HEK293 (cell line): ENCODE measurements around the gene LRBA.

Experiments used
- CTCF ChIA-PET: fragments of 350-600 bp; formaldehyde crosslinking; extraction: SDS; loops from one replicate; lab custom pipeline; 2021; ENCODE audit warnings: antibody characterized with exemption; lab: Yijun Ruan, JAX
- POLR2A ChIA-PET: fragments of 300-600 bp; formaldehyde crosslinking; extraction: SDS; loops from one replicate; lab custom pipeline; 2020; ENCODE audit warnings: antibody characterized with exemption, inconsistent platforms; lab: Yijun Ruan, JAX
- H3K27ac ChIP-seq: fragments of 200-500 bp; sonication (Bioruptor generic); 2 replicates; pipeline ENCODE4 v1.5.1; 2014; ENCODE audit warnings: low read depth, low read length, control low read depth, inconsistent platforms; ENCODE audit errors: extremely low read depth
- H3K36me3 ChIP-seq, 2 experiments: fragments of 200-500 bp in 1 of 2; sonication (Bioruptor generic) in 1 of 2; 1 replicate in 1 of 2; 2 replicates in 1 of 2; pipeline ENCODE4 v1.5.1; 2014 to 2017; ENCODE audit warnings: inconsistent platforms in 2 of 2, low read length in 2 of 2; ENCODE audit not compliant: control insufficient read depth in 2 of 2, insufficient read depth in 1 of 2
- H3K4me1 ChIP-seq: fragments of 200-500 bp; sonication (Bioruptor generic); 2 replicates; pipeline ENCODE4 v1.5.1; 2014; ENCODE audit warnings: mild to moderate bottlenecking, low read length, inconsistent platforms; ENCODE audit not compliant: control insufficient read depth, insufficient read depth
- H3K4me3 ChIP-seq: 2 replicates; pipeline ENCODE4 v1.5.1; 2011; ENCODE audit warnings: low read depth, mild to moderate bottlenecking, control low read depth, low read length, moderate library complexity
- H3K9me3 ChIP-seq: fragments of 200-500 bp; sonication (Bioruptor generic); 2 replicates; pipeline ENCODE4 v1.5.1; 2014; ENCODE audit warnings: low read depth, low read length, inconsistent platforms; ENCODE audit not compliant: control insufficient read depth, insufficient read depth
- EGR2 ChIP-seq: fragments of 450-650 bp; formaldehyde crosslinking; IDR thresholded peaks from 2 replicates; pipeline ENCODE4 v1.5.1; 2016; ENCODE audit warnings: low read depth, missing biosample characterization, missing genetic modification characterization
- IKZF3 ChIP-seq: fragments of 450-650 bp; IDR thresholded peaks from 2 replicates; pipeline ENCODE4 v1.5.0; 2018; ENCODE audit warnings: missing biosample characterization, mild to moderate bottlenecking, missing genetic modification characterization, moderate library complexity
- ZBTB11 ChIP-seq: fragments of 450-650 bp; formaldehyde crosslinking; conservative IDR thresholded peaks from 2 replicates; pipeline ENCODE4 v1.5.1; 2016; ENCODE audit warnings: low read depth, missing biosample characterization, missing genetic modification characterization
- ZFHX2 ChIP-seq: fragments of 450-650 bp; formaldehyde crosslinking; conservative IDR thresholded peaks from 2 replicates; pipeline ENCODE4 v1.5.1; 2016; ENCODE audit warnings: missing biosample characterization, missing genetic modification characterization
- ZFP69B ChIP-seq: fragments of 450-650 bp; formaldehyde crosslinking; IDR thresholded peaks from 2 replicates; pipeline ENCODE4 v1.5.1; 2016; ENCODE audit warnings: missing biosample characterization, missing genetic modification characterization
- ZNF133 ChIP-seq: fragments of 450-650 bp; formaldehyde crosslinking; IDR thresholded peaks from 2 replicates; pipeline ENCODE4 v1.5.1; 2016; ENCODE audit warnings: missing biosample characterization, missing genetic modification characterization
- ZNF184 ChIP-seq: fragments of 450-650 bp; IDR thresholded peaks from 2 replicates; pipeline ENCODE4 v1.5.1; 2018; ENCODE audit warnings: missing biosample characterization, mild to moderate bottlenecking, missing genetic modification characterization
- ZNF362 ChIP-seq: fragments of 450-650 bp; formaldehyde crosslinking; IDR thresholded peaks from 2 replicates; pipeline ENCODE4 v1.5.1; 2016; ENCODE audit warnings: missing biosample characterization, missing genetic modification characterization
- ZNF366 ChIP-seq: fragments of 450-650 bp; formaldehyde crosslinking; conservative IDR thresholded peaks from 2 replicates; pipeline ENCODE4 v1.5.1; 2016; ENCODE audit warnings: missing biosample characterization, missing genetic modification characterization
- ZNF580 ChIP-seq: fragments of 450-650 bp; formaldehyde crosslinking; IDR thresholded peaks from 2 replicates; pipeline ENCODE4 v1.5.1; 2016; ENCODE audit warnings: missing biosample characterization, missing genetic modification characterization
- ZNF658 ChIP-seq: fragments of 450-650 bp; formaldehyde crosslinking; IDR thresholded peaks from 2 replicates; pipeline ENCODE4; 2016; ENCODE audit warnings: missing biosample characterization, missing genetic modification characterization
- ZNF704 ChIP-seq: fragments of 450-650 bp; formaldehyde crosslinking; IDR thresholded peaks from 2 replicates; pipeline ENCODE4 v1.5.1; 2016; ENCODE audit warnings: missing biosample characterization, missing genetic modification characterization
- ZNF707 ChIP-seq: fragments of 450-650 bp; formaldehyde crosslinking; IDR thresholded peaks from 2 replicates; pipeline ENCODE4 v1.5.1; 2016; ENCODE audit warnings: missing biosample characterization, missing genetic modification characterization
- ZNF837 ChIP-seq: fragments of 450-650 bp; formaldehyde crosslinking; IDR thresholded peaks from 2 replicates; pipeline ENCODE4 v1.5.1; 2016; ENCODE audit warnings: missing biosample characterization, missing genetic modification characterization

The LRBA gene

GRCh38 chr4:150982557-150983233 lies 32.4 kb downstream of the LRBA start:
- CTCF ChIA-PET, result no interaction called here
- no peaks in the 10 kb centered on the region for H3K9me3 ChIP-seq
- H3K36me3 ChIP-seq, result no peaks in the 10 kb centered on the region; a peak in 1 of 3 replicates
- no peak overlapping the region for H3K4me3 ChIP-seq
- no peaks in the 10 kb centered on the region for H3K4me1 ChIP-seq
- no peak for TF ChIP-seq ZFP69B (tag by site-specific recombination)
- TF ChIP-seq EGR2 (tag by site-specific recombination), result no peak
- TF ChIP-seq ZNF707 (tag by site-specific recombination), result no peak
- no peak for TF ChIP-seq ZNF362 (tag by site-specific recombination)
- no peak for TF ChIP-seq ZNF837 (tag by site-specific recombination)
- no peak for TF ChIP-seq ZNF580
- TF ChIP-seq ZFHX2, result no peak
- no peak for TF ChIP-seq ZNF658 (tag by site-specific recombination)
- TF ChIP-seq ZBTB11 (tag by site-specific recombination), result no peak
- TF ChIP-seq ZNF184 (tag by site-specific recombination), result no peak
- TF ChIP-seq ZNF704 (tag by site-specific recombination), result no peak
- TF ChIP-seq, all 188 proteins: peak for 0
- POLR2A ChIA-PET, result no interaction called here
- H3K27ac ChIP-seq, result no peak overlapping the region

- Histone ChIP-seq H3K4me1 (peaks cover 11% of the 10 kb centered on the region), H3K4me3 (no peak overlapping the region), H3K9me3 (no peaks in the 10 kb centered on the region), H3K36me3 (no peaks in the 10 kb centered on the region; a peak in 1 of 3 replicates), H3K27ac (no peak overlapping the region)
- ChIA-PET POLR2A (no interaction called here), CTCF (interaction anchor here (0.6 kb wide), 2 partner anchors 103 to 1419 kb away, joined by 4 read pairs; no protein-coding TSS in a partner anchor)
- TF ChIP-seq ZNF366 (tag by site-specific recombination) (no peak), ZNF133 (tag by site-specific recombination) (peak; percentile 68), IKZF3 (tag by site-specific recombination) (no peak)
Observed at GRCh38 chr4:150978738-150979575, 36.1 kb downstream of the LRBA start.
